Body of pancreas (tissue), 4 donors: ENCODE data around the gene TMEM52.

Source experiments
- CTCF ChIP-seq, 7 experiments: fragments of 450-650 bp in 4 of 7; fragments of 200-600 bp in 3 of 7; sonication (generic) in 3 of 7; IDR thresholded peaks; one replicate each; pipeline ENCODE4 v1.5.1; 2016 to 2019; ENCODE audit warnings: antibody characterized with exemption in 7 of 7
- POLR2A ChIP-seq, 3 donors: fragments of 450-650 bp; IDR thresholded peaks; one replicate each; pipeline ENCODE4 v1.6.1; 2016; ENCODE audit warnings: antibody characterized with exemption in 3 of 3, mild to moderate bottlenecking in 2 of 3

GRCh38 chr1:1893997-1894353 is 25.1 kb downstream of the TMEM52 start:
- TF ChIP-seq CTCF (IDR thresholded peaks at IDR 0.05): no peak
- TF ChIP-seq POLR2A (IDR thresholded peaks at IDR 0.05): no peak
